Islet of Langerhans (tissue), 1 donor: Measurements from ENCODE around the gene PDIA6.
"Not testable (repeated sequence)": the region's sequence is repeated elsewhere in the genome, so short reads cannot be mapped to it uniquely, and the experiment has no call there.

Experiments used
- FAIRE-seq: peaks from one replicate; lab custom pipeline; 2011; peaks lifted over from hg19 to GRCh38; lab: Jason Lieb, UNC

The PDIA6 gene

GRCh38 chr2:10810202-10811161, 2.1 kb downstream of the PDIA6 start:
- no peak for FAIRE-seq

DNA sequence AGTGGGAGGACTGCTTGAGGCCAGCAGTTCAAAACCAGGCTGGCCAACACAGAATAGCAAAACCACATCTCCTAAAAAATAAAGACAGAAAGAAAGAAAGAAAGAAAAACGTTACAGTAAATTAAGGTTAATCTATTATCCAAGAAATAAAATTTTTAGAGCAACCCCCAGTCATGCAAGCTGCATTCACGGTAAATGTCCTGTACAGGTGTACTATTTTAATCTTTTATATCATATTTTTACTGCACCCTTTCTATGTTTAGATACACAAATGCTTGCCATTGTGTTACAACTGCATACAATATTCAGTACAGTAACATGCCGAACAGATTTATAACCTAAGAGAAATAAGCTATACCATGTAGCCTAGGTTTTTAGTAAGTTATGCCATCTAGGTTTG, 6.0 kb downstream of the PDIA6 start:
- FAIRE-seq, result no peak

GRCh38 chr2:10805990-10806389, 6.6 kb downstream of the PDIA6 start:
- not testable (repeated sequence) for FAIRE-seq

GRCh38 chr2:10802657-10803056, 9.9 kb downstream of the PDIA6 start:
- FAIRE-seq, result no peak

- no peak for FAIRE-seq
These were observed 12.4 kb downstream of the PDIA6 start for GRCh38 chr2:10800163-10800562.

DNA sequence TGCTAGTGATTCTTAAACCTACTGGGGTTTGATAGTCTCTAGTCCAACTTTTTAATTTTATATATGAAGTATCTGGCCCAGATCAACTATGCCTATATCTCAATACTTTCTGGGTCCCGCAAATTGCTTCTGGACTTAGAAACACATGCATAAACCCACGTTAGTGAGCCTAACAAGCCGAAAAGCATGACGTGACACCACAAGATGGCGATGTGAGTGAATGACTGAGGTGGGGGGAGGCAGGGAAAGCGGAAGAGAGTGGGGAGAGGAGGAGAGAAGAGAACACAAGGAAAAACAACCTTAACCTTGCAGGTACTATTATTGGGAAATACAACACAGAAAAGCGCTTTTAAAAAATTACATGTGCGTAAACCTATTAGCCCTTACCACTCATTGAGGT, 13.8 kb downstream of the PDIA6 start:
- no peak for FAIRE-seq

GRCh38 chr2:10796703-10797102, 15.9 kb downstream of the PDIA6 start:
- FAIRE-seq, result no peak

- no peak for FAIRE-seq
These were observed 17.0 kb downstream of the PDIA6 start for GRCh38 chr2:10795508-10796046.

DNA sequence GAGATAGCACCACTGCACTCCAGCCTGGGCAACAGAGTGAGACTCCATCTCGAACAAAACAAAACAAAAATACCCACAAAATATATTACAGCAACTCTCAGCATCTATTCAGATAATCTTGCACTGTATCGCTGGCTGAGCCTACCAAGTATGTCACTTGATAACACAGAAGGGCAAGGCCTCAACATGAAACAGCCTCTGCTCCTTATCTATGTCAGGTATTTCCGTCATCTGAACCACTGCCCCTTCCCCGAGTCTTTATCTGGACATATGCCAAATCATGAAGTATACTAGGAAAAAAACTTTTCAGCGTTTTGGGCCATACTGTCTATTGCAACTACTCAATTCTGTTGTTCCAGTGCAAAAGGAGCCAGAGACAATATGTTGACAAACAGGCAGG, 17.7 kb downstream of the PDIA6 start:
- no peak for FAIRE-seq

DNA sequence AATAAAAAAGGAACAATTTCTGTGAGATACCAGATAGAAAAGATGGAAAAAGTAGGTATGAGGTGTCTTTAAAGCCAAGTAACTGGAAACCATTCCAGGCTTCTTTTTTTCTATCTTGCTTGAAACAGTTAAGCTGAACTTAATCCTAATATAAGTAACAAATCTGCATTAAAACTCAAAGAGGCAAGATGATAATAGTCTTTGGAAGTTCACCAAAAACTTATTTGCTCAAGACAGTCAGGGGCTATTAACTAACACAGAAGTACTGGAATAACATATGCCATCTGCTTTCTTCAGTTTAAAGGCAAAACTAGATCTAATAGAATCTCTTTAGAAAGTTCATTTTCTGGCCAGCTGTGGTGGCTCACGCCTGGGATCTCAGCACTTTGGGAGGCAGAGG, 18.8 kb downstream of the PDIA6 start:
- no peak for FAIRE-seq

- no peak for FAIRE-seq
These were observed 19.8 kb downstream of the PDIA6 start for GRCh38 chr2:10792660-10793400.

DNA sequence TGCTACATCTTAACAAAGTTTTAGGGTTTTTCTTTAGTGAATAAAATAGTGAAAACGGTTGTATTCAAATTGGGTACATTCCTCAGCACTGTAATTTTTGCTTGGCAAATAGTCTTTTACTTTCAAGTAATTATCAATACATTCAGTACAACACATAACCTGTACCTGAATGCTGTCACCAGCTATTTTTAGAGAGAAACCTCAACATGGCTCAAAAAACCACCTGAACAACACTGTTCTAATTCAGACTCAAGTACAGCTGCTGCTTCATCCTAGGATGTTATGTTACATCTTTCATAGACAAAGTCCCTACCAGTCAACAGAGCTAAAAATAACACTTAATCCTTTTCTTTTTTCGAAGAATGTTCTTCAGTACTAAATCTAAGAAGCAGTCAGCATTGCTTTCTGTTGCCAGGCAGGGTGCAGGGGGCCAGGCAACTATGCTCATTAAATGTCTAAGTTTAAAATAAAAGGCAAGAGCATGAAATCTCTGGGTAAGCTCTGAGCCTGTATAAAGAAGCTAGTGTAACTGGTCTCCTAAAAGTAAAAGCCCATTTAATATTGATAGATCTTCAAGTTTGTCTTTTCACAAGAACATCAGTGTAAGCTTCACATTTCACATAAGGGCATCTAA, 20.5 kb downstream of the PDIA6 start:
- FAIRE-seq, result no peak

DNA sequence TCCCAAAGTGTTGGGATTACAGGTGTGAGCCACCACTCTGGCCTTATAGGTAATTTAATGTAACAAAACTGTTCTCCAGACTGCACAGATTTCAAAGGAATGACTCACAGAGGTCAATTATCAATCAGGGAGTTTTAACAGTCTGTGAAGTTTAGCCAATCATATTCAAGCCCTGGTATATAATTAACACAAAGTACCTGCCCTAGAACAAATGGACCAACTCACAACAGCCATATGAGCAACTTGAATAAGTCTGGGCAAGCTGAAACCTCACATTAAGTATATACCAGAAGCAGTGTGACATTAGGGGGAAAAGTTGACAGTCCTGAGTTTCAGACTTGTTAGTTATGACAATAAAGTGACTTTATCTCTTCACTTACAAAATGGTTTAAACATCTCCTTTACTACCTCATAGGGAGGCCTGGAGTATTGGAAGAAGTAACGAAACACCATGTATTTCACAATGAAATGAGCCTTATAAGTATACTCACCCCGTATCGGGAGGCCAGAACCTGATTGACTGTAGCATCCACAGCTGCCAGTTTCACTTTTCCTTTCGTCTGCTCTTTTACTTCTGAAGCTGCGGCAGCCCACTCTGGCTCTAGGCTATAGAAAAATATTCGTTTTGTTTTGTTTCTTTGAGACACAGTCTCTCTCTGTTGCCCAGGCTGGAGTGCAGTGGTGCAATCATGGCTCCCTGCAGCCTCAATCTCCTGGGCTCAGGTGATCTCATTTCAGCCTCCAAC, 22.2 kb downstream of the PDIA6 start:
- FAIRE-seq, result no peak

DNA sequence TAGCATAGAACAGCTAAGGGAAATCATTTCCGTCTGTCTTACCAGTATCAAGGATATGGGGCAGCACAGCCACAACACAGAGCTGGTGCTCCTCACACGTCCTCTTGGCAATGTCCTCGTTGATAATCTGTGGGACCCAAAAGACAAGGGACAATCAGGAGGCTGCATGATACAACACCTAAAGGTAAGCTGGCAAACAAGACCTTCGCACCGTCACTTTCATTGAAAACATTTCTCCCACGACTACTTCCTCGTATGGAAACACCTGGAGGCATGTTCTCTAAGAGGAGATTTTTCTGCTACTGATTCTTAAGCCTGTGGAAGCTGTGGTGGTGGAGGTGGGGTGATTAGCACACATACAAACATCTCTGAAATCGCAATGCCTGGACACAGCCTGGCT, 23.7 kb downstream of the PDIA6 start:
- no peak for FAIRE-seq

- FAIRE-seq, result no peak
These were observed 25.2 kb downstream of the PDIA6 start for GRCh38 chr2:10787176-10787968.

GRCh38 chr2:10786240-10786982, 26.2 kb downstream of the PDIA6 start:
- FAIRE-seq, result no peak

- FAIRE-seq, result no peak
These were observed 27.3 kb downstream of the PDIA6 start for GRCh38 chr2:10785260-10785659.

- no peak for FAIRE-seq
These were observed 27.9 kb downstream of the PDIA6 start for GRCh38 chr2:10784719-10785118.

DNA sequence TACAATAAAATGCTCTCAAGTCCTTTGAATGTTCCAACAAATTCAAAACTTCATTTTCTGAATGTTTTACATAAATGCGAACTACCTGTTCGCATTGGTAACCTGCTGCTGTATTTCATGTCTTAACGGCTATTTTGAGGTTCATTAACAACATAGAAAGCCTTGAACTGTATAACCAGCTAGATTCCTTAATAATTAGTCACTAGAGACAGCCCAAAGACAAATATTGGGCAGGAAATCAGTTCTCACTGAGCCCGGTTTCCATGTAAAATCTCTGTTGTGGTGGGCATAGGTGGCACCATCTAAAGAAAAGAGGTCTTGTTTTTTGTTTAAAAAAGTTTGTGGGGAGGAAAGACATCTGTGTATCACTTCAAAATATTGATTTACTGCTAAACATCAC, 29.2 kb downstream of the PDIA6 start:
- no peak for FAIRE-seq

- no peak for FAIRE-seq
These were observed 30.8 kb downstream of the PDIA6 start for GRCh38 chr2:10781746-10782145.
